ENCODE results near the gene ID1. TPM values are rescaled to one million over a fixed set of nuclear protein-coding genes. Genes with fewer than 3 reads are reported as not detected.

Gene ID1
- polyA plus RNA-seq, 1 donor from 2014 or later, result 30.6 TPM

DNA sequence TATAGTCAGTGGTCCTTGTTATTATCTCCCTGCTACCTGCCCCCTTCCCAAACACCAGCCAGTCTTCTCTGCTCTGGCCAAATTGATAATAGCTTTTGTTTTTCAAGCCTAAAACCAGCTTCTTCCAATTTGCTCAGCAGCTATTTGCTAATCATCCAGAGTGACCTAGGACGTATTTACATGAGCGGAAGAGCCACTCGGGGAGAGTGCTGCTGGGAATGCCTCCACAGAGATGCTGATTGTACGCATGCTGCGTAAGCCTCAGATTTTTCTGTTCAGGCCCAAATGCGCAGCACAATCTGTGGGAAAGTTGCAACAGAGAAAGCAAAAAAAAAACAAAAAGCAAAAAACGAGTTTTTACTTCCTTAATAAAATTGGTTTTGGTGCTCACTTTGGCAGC, 24.4 kb upstream of the ID1 start:
- TF ChIP-seq SMC3 (conservative IDR thresholded peaks at IDR 0.05; ENCODE audit: poor library complexity) (no peak), MXI1 (conservative IDR thresholded peaks at IDR 0.05; ENCODE audit: poor library complexity, severe bottlenecking) (no peak), RAD21 (conservative IDR thresholded peaks at IDR 0.05) (no peak), EP300 (conservative IDR thresholded peaks at IDR 0.05; ENCODE audit: poor library complexity, severe bottlenecking) (no peak), TAF1 (IDR thresholded peaks at IDR 0.05; ENCODE audit: low read depth) (no peak), POLR2AphosphoS5 (IDR thresholded peaks at IDR 0.05) (no peak)
- TF ChIP-seq, protein P1, sequence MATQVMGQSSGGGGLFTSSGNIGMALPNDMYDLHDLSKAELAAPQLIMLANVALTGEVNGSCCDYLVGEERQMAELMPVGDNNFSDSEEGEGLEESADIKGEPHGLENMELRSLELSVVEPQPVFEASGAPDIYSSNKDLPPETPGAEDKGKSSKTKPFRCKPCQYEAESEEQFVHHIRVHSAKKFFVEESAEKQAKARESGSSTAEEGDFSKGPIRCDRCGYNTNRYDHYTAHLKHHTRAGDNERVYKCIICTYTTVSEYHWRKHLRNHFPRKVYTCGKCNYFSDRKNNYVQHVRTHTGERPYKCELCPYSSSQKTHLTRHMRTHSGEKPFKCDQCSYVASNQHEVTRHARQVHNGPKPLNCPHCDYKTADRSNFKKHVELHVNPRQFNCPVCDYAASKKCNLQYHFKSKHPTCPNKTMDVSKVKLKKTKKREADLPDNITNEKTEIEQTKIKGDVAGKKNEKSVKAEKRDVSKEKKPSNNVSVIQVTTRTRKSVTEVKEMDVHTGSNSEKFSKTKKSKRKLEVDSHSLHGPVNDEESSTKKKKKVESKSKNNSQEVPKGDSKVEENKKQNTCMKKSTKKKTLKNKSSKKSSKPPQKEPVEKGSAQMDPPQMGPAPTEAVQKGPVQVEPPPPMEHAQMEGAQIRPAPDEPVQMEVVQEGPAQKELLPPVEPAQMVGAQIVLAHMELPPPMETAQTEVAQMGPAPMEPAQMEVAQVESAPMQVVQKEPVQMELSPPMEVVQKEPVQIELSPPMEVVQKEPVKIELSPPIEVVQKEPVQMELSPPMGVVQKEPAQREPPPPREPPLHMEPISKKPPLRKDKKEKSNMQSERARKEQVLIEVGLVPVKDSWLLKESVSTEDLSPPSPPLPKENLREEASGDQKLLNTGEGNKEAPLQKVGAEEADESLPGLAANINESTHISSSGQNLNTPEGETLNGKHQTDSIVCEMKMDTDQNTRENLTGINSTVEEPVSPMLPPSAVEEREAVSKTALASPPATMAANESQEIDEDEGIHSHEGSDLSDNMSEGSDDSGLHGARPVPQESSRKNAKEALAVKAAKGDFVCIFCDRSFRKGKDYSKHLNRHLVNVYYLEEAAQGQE (IDR thresholded peaks at IDR 0.05; ENCODE audit: borderline replicate concordance), result no peak
- TF ChIP-seq, protein P2, sequence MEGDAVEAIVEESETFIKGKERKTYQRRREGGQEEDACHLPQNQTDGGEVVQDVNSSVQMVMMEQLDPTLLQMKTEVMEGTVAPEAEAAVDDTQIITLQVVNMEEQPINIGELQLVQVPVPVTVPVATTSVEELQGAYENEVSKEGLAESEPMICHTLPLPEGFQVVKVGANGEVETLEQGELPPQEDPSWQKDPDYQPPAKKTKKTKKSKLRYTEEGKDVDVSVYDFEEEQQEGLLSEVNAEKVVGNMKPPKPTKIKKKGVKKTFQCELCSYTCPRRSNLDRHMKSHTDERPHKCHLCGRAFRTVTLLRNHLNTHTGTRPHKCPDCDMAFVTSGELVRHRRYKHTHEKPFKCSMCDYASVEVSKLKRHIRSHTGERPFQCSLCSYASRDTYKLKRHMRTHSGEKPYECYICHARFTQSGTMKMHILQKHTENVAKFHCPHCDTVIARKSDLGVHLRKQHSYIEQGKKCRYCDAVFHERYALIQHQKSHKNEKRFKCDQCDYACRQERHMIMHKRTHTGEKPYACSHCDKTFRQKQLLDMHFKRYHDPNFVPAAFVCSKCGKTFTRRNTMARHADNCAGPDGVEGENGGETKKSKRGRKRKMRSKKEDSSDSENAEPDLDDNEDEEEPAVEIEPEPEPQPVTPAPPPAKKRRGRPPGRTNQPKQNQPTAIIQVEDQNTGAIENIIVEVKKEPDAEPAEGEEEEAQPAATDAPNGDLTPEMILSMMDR (IDR thresholded peaks at IDR 0.05; ENCODE audit: poor library complexity, severe bottlenecking), result no peak
- Histone ChIP-seq H3K4me2 (ENCODE audit: low read length) (no peak overlapping the region), H3K9me2 (ENCODE audit: insufficient read depth, low read length) (no peaks in the 10 kb centered on the region), H2AFZ (ENCODE audit: low read depth, low read length) (no peak overlapping the region), H3K9ac (ENCODE audit: low read length) (no peak overlapping the region), H3K4me3 (ENCODE audit: low read length) (no peak overlapping the region), H3K27me3 (ENCODE audit: insufficient read depth, low read depth, low read length) (no peaks in the 10 kb centered on the region), H3K79me2 (replicated peaks; ENCODE audit: insufficient read depth, low read length) (no peaks in the 10 kb centered on the region), H3K9me3 (ENCODE audit: low read length) (no peaks in the 10 kb centered on the region), H3K27ac (ENCODE audit: low read length) (no peak overlapping the region), H3K36me3 (ENCODE audit: insufficient read depth, low read length) (no peaks in the 10 kb centered on the region), H4K20me1 (ENCODE audit: insufficient read depth) (no peaks in the 10 kb centered on the region), H3F3A (ENCODE audit: insufficient read depth, low read length, poor library complexity, severe bottlenecking) (no peaks in the 10 kb centered on the region)

DNA sequence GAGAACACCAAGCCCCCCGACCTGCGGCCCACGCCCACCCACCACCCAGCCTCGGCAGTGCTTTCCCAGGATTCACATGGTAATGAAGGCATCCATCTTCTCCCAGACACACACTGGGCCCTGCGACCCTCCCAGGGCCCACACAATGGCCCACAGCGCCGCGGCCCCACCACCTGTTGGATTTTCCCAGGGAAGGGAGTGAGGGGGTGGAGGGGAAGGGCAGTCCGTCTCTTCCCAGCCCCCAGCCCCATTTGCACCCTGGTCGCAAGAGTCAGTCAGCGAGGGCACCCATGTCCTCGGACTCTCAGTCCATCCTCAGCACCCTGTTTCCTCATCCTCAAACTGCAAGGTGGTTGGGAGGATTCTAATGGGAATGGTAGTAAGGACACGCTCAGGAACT, 23.7 kb upstream of the ID1 start:
- Histone ChIP-seq H3K27ac (ENCODE audit: low read length) (no peak overlapping the region), H2AFZ (ENCODE audit: low read depth, low read length) (no peak overlapping the region), H3K4me3 (ENCODE audit: low read length) (no peak overlapping the region), H3K9me3 (ENCODE audit: low read length) (no peaks in the 10 kb centered on the region), H3K79me2 (replicated peaks; ENCODE audit: insufficient read depth, low read length) (no peaks in the 10 kb centered on the region), H3K4me2 (ENCODE audit: low read length) (no peak overlapping the region), H3K9me2 (ENCODE audit: insufficient read depth, low read length) (no peaks in the 10 kb centered on the region), H3F3A (ENCODE audit: insufficient read depth, low read length, poor library complexity, severe bottlenecking) (no peaks in the 10 kb centered on the region), H3K9ac (ENCODE audit: low read length) (no peak overlapping the region), H4K20me1 (ENCODE audit: insufficient read depth) (no peaks in the 10 kb centered on the region), H3K27me3 (ENCODE audit: insufficient read depth, low read depth, low read length) (peaks cover 3% of the 10 kb centered on the region), H3K36me3 (ENCODE audit: insufficient read depth, low read length) (no peaks in the 10 kb centered on the region)
- TF ChIP-seq POLR2AphosphoS5 (IDR thresholded peaks at IDR 0.05), result no peak
- TF ChIP-seq EZH2 (IDR thresholded peaks at IDR 0.05; ENCODE audit: borderline replicate concordance, insufficient read depth, low read length, poor library complexity, severe bottlenecking), result no peak
- TF ChIP-seq EP300 (conservative IDR thresholded peaks at IDR 0.05; ENCODE audit: poor library complexity, severe bottlenecking), result no peak
- TF ChIP-seq, protein P2 (IDR thresholded peaks at IDR 0.05; ENCODE audit: poor library complexity, severe bottlenecking), result no peak
- TF ChIP-seq, protein P1 (IDR thresholded peaks at IDR 0.05; ENCODE audit: borderline replicate concordance), result no peak
- no peak for TF ChIP-seq RAD21 (conservative IDR thresholded peaks at IDR 0.05)
- no peak for TF ChIP-seq MXI1 (conservative IDR thresholded peaks at IDR 0.05; ENCODE audit: poor library complexity, severe bottlenecking)
- TF ChIP-seq TAF1 (IDR thresholded peaks at IDR 0.05; ENCODE audit: low read depth), result no peak
- TF ChIP-seq SMC3 (conservative IDR thresholded peaks at IDR 0.05; ENCODE audit: poor library complexity), result no peak

Data from neural cell (in vitro differentiated cells).